ENCODE data around the gene SPRN. TPM values are rescaled to one million over a fixed set of nuclear protein-coding genes. Genes with fewer than 3 reads are reported as not detected.

Gene SPRN
- total and polyA plus RNA-seq, 2 experiments from 2014 or later, result 0.31 TPM

DNA sequence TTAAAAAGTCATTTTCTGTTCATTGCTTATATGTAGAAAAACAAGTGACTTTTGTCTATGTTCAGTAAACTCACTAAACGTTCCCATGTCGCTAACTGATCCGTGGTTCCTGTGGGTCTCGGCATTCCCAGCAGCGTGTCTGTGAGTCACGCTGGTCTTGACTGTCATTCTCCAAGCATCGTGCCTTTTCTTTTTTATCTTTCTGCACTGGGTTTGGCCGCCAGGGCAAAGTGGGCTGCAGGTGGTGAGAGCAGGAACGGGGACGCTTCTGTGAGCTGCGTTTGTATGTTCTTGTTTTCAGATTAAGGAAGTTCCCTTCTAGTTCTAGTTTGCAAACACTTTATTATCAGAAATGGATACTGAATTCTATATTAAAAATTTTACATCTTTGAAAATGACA lies 22.6 kb upstream of the SPRN start:
- H3K9me3 Mint-ChIP-seq, result peaks cover 73% of the 10 kb centered on the region
- ATAC-seq, result no peak
- H3K9me2 ChIP-seq (ENCODE audit: insufficient read depth), result no peaks in the 10 kb centered on the region

GRCh38 chr10:133445751-133446708 lies 21.6 kb upstream of the SPRN start:
- Histone ChIP-seq H3K36me3 (ENCODE audit: insufficient read depth) (no peaks in the 10 kb centered on the region), H3F3A (replicated peaks; ENCODE audit: low read depth) (no peaks in the 10 kb centered on the region), H2AFZ (no peak overlapping the region), H3K4me3 (no peak overlapping the region), H4K20me1 (replicated peaks; ENCODE audit: insufficient read depth) (no peaks in the 10 kb centered on the region), H3K27me3 (ENCODE audit: insufficient read depth) (no peaks in the 10 kb centered on the region), H3K9me2 (ENCODE audit: insufficient read depth) (no peaks in the 10 kb centered on the region), H3K27ac (ENCODE audit: low read depth) (no peak overlapping the region), H3K79me2 (replicated peaks; ENCODE audit: insufficient read depth) (no peaks in the 10 kb centered on the region), H3K4me2 (no peak overlapping the region), H3K4me1 (ENCODE audit: insufficient read depth) (no peaks in the 10 kb centered on the region)
- H3K36me3 Mint-ChIP-seq (ENCODE audit: low read depth), result peaks cover 19% of the 10 kb centered on the region
- DNase-seq (ENCODE audit: low spot score) (no peak), ATAC-seq (peak; percentile 57)
- peaks cover 5% of the 10 kb centered on the region for H3K27me3 Mint-ChIP-seq (ENCODE audit: insufficient read depth, low read depth, poor library complexity)
- H3K9me3 Mint-ChIP-seq, result peaks cover 76% of the 10 kb centered on the region
- H3K27ac Mint-ChIP-seq, result no peak overlapping the region
- H3K4me1 Mint-ChIP-seq, result no peaks in the 10 kb centered on the region
- no peak overlapping the region; the same call in 2 of the 3 replicates for H3K4me3 Mint-ChIP-seq
- TF ChIP-seq ETS1 (IDR thresholded peaks at IDR 0.05), result no peak
- TF ChIP-seq NANOG (IDR thresholded peaks at IDR 0.05; ENCODE audit: borderline replicate concordance), result no peak
- no peak for TF ChIP-seq REST (IDR thresholded peaks at IDR 0.05; ENCODE audit: unreplicated experiment)
- no peak for TF ChIP-seq POLR2AphosphoS5 (IDR thresholded peaks at IDR 0.05; ENCODE audit: low read depth)
- TF ChIP-seq ZNF114 (CRISPR knock-in tag; IDR thresholded peaks at IDR 0.05), result no peak
- no peak for TF ChIP-seq STAT1 (IDR thresholded peaks at IDR 0.05; ENCODE audit: unreplicated experiment)
- TF ChIP-seq EZH2 (IDR thresholded peaks at IDR 0.05; ENCODE audit: low read depth, unreplicated experiment), result no peak
- TF ChIP-seq CREB1 (CRISPR knock-in tag; IDR thresholded peaks at IDR 0.05; ENCODE audit: low read depth), result no peak
- TF ChIP-seq, protein P1, sequence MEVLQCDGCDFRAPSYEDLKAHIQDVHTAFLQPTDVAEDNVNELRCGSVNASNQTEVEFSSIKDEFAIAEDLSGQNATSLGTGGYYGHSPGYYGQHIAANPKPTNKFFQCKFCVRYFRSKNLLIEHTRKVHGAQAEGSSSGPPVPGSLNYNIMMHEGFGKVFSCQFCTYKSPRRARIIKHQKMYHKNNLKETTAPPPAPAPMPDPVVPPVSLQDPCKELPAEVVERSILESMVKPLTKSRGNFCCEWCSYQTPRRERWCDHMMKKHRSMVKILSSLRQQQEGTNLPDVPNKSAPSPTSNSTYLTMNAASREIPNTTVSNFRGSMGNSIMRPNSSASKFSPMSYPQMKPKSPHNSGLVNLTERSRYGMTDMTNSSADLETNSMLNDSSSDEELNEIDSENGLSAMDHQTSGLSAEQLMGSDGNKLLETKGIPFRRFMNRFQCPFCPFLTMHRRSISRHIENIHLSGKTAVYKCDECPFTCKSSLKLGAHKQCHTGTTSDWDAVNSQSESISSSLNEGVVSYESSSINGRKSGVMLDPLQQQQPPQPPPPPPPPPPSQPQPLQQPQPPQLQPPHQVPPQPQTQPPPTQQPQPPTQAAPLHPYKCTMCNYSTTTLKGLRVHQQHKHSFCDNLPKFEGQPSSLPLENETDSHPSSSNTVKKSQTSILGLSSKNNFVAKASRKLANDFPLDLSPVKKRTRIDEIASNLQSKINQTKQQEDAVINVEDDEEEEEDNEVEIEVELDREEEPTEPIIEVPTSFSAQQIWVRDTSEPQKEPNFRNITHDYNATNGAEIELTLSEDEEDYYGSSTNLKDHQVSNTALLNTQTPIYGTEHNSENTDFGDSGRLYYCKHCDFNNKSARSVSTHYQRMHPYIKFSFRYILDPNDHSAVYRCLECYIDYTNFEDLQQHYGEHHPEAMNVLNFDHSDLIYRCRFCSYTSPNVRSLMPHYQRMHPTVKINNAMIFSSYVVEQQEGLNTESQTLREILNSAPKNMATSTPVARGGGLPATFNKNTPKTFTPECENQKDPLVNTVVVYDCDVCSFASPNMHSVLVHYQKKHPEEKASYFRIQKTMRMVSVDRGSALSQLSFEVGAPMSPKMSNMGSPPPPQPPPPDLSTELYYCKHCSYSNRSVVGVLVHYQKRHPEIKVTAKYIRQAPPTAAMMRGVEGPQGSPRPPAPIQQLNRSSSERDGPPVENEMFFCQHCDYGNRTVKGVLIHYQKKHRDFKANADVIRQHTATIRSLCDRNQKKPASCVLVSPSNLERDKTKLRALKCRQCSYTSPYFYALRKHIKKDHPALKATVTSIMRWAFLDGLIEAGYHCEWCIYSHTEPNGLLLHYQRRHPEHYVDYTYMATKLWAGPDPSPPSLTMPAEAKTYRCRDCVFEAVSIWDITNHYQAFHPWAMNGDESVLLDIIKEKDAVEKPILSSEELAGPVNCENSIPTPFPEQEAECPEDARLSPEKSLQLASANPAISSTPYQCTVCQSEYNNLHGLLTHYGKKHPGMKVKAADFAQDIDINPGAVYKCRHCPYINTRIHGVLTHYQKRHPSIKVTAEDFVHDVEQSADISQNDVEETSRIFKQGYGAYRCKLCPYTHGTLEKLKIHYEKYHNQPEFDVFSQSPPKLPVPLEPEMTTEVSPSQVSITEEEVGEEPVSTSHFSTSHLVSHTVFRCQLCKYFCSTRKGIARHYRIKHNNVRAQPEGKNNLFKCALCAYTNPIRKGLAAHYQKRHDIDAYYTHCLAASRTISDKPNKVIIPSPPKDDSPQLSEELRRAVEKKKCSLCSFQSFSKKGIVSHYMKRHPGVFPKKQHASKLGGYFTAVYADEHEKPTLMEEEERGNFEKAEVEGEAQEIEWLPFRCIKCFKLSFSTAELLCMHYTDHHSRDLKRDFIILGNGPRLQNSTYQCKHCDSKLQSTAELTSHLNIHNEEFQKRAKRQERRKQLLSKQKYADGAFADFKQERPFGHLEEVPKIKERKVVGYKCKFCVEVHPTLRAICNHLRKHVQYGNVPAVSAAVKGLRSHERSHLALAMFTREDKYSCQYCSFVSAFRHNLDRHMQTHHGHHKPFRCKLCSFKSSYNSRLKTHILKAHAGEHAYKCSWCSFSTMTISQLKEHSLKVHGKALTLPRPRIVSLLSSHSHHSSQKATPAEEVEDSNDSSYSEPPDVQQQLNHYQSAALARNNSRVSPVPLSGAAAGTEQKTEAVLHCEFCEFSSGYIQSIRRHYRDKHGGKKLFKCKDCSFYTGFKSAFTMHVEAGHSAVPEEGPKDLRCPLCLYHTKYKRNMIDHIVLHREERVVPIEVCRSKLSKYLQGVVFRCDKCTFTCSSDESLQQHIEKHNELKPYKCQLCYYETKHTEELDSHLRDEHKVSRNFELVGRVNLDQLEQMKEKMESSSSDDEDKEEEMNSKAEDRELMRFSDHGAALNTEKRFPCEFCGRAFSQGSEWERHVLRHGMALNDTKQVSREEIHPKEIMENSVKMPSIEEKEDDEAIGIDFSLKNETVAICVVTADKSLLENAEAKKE (CRISPR knock-in tag; IDR thresholded peaks at IDR 0.05), result no peak

More for the DNA sequence above, 22.6 kb upstream of the SPRN start:
- Histone ChIP-seq H3K4me1 (ENCODE audit: insufficient read depth) (no peaks in the 10 kb centered on the region), H3K27me3 (ENCODE audit: insufficient read depth) (no peaks in the 10 kb centered on the region), H3F3A (replicated peaks; ENCODE audit: low read depth) (no peaks in the 10 kb centered on the region), H4K20me1 (replicated peaks; ENCODE audit: insufficient read depth) (no peaks in the 10 kb centered on the region), H3K4me3 (no peak overlapping the region), H3K79me2 (replicated peaks; ENCODE audit: insufficient read depth) (no peaks in the 10 kb centered on the region), H3K4me2 (no peak overlapping the region), H3K27ac (ENCODE audit: low read depth) (no peak overlapping the region), H3K36me3 (ENCODE audit: insufficient read depth) (no peaks in the 10 kb centered on the region), H2AFZ (no peak overlapping the region)
- Mint-ChIP-seq H3K27ac (no peak overlapping the region), H3K4me1 (no peaks in the 10 kb centered on the region), H3K36me3 (ENCODE audit: low read depth) (peaks cover 19% of the 10 kb centered on the region), H3K27me3 (ENCODE audit: insufficient read depth, low read depth, poor library complexity) (peaks cover 5% of the 10 kb centered on the region), H3K4me3 (no peak overlapping the region; the same call in 2 of the 3 replicates)
- no peak for DNase-seq (ENCODE audit: low spot score)
- no peak for TF ChIP-seq EZH2 (IDR thresholded peaks at IDR 0.05; ENCODE audit: low read depth, unreplicated experiment)

All from GM23338 (cell line).